Nephron progenitor cell (in vitro differentiated cells): ENCODE measurements around the gene IL2RA.

Experiments
- DNase-seq: peaks from one replicate; pipeline ENCODE4 v3.0.0; 2021
- H3K27ac Mint-ChIP-seq: 2 replicates; pipeline ENCODE4 v1.8.0; 2021; ENCODE audit warnings: mild to moderate bottlenecking, moderate library complexity, mixed read lengths
- H3K27me3 Mint-ChIP-seq: 2 replicates; pipeline ENCODE4 v1.8.0; 2021; ENCODE audit warnings: mild to moderate bottlenecking, low read depth, mixed read lengths; ENCODE audit not compliant: poor library complexity
- H3K36me3 Mint-ChIP-seq: 2 replicates; pipeline ENCODE4 v1.8.0; 2021; ENCODE audit warnings: low read depth, mixed read lengths
- H3K4me1 Mint-ChIP-seq: 2 replicates; pipeline ENCODE4 v1.8.0; 2021; ENCODE audit warnings: mixed read lengths
- H3K4me3 Mint-ChIP-seq: 2 replicates; pipeline ENCODE4 v1.8.0; 2021; ENCODE audit warnings: mild to moderate bottlenecking, moderate library complexity, mixed read lengths
- H3K9me3 Mint-ChIP-seq: 2 replicates; pipeline ENCODE4 v1.8.0; 2021; ENCODE audit warnings: mild to moderate bottlenecking, moderate library complexity, mixed read lengths
- CTCF ChIP-seq: fragments of 200-600 bp; sonication (generic); IDR thresholded peaks from 2 replicates; pipeline ENCODE4 v1.5.0; 2021; ENCODE audit warnings: antibody characterized with exemption

IL2RA gene

GRCh38 chr10:6088721-6089333, 26.7 kb upstream of the IL2RA start, which contains the start of gene RBM17:
Gene RBM17, plus strand, starts transcription at chr10:6089034. Its CDS starts 8,032 bp downstream, at chr10:6097066.
- Mint-ChIP-seq H3K27ac (peak within 1 kb of the TSS; percentile 72), H3K27me3 (no peaks in the 10 kb centered on the region), H3K4me1 (peaks cover 45% of the 10 kb centered on the region), H3K9me3 (peaks cover 5% of the 10 kb centered on the region), H3K36me3 (peaks cover 13% of the 10 kb centered on the region), H3K4me3 (peak within 1 kb of the TSS; percentile 91)
- peak; percentile 96 for DNase-seq
- TF ChIP-seq CTCF: peak; percentile 100

GRCh38 chr10:6086375-6087233, 24.4 kb upstream of the IL2RA start:
- no peaks in the 10 kb centered on the region for H3K36me3 Mint-ChIP-seq

DNA sequence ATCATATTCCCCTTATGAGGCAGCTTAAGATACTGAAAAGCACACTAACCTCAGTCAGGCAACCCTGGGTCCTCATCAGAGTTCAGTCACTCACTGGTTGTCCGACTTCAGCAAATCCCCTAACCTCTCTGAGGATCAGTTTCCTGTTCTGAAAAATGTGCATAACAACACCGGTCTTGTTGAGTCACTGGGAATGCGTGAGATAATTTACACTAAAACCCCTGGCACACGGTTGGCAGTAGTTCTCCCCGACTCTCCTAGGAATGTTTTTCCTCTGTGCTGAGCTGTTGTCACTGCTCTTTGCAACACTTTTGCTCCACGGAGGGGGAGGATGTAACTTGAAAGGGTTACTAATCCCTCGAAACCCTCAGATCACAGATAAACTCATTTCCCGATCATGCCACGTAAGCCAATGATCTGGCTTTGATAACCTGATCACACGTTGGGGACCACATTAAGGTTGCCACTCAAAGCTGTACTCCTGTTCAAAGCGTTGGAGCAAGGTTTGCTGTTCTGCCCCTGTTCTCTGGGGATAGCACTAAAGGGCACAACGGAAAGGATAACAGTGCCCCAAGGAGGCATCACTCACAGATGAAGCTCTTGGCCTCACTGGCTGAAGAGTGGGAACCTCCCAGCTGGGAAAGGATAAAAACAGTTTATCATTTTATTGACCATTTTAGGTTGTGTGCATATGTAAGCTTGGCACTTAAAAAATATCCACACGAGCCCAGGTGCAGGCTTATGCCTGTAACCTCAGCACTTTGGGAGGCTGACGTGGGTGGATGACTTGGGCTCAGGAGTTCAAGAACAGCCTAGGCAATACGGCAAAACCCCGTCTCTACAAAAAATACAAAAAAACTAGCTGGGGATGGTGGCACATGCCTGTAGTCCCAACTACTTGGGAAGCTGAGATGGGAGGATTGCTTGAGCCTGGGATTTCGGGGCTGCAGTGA, 21.6 kb upstream of the IL2RA start:
- Mint-ChIP-seq H3K9me3 (peaks cover 19% of the 10 kb centered on the region), H3K27ac (no peak overlapping the region), H3K36me3 (no peaks in the 10 kb centered on the region), H3K4me3 (no peak overlapping the region), H3K4me1 (peaks cover 24% of the 10 kb centered on the region), H3K27me3 (peaks cover 21% of the 10 kb centered on the region)
- no peak for TF ChIP-seq CTCF
- DNase-seq: no peak

More at GRCh38 chr10:6086375-6087233, 24.4 kb upstream of the IL2RA start:
- H3K9me3 Mint-ChIP-seq: peaks cover 16% of the 10 kb centered on the region
- peak; percentile 80 for DNase-seq
- peaks cover 44% of the 10 kb centered on the region for H3K4me1 Mint-ChIP-seq
- TF ChIP-seq CTCF: peak; percentile 64
- no peak overlapping the region for H3K4me3 Mint-ChIP-seq
- H3K27ac Mint-ChIP-seq: no peak overlapping the region
- peaks cover 9% of the 10 kb centered on the region for H3K27me3 Mint-ChIP-seq

DNA sequence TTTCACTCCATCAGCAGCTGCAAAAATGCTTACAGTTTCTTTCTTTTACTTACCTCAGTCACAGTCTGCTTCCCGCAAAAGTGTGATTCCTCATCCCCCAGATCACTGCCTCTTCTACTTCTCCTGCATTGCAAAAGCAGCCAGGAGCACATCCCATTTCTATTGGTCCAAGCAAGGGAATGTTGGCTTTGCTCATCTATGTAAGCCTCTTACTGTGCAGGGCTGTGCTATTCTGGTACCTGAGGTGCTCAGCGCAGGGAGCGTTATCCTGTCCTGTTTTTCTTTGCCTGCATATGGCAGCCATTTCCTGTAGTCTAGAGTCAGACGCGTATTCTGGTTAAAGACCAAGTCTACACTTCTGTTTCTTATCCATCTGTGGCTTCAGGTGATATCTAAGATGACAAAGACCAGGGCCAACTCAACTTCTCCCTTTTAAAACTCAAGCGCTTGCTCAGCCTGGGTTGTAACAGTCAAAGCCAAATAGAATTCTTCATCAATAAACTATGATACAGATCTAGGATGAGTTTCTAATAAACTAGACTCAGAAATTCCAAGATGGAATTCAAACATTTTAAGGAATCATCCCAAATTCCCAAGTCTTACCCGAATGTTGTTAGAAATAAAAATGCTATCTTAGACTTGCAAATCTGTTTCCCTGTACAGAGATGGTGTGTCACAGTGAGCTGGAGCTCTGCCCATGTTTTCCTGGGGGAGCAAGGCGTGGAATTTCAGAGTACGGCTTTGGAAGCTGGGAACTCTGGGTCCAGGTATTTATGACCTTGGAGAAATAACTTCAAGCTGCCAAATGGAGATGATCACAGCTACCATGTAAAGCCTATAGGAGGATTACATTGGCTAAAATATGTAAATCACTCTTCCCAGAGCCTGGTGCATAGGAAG, 20.6 kb upstream of the IL2RA start:
- H3K36me3 Mint-ChIP-seq: no peaks in the 10 kb centered on the region

More for the DNA sequence above, 20.6 kb upstream of the IL2RA start:
- no peak for TF ChIP-seq CTCF
- H3K4me3 Mint-ChIP-seq: no peak overlapping the region
- H3K4me1 Mint-ChIP-seq: peaks cover 19% of the 10 kb centered on the region
- H3K9me3 Mint-ChIP-seq: peaks cover 14% of the 10 kb centered on the region
- peak overlapping the region; percentile 55 for H3K27ac Mint-ChIP-seq
- H3K27me3 Mint-ChIP-seq: peaks cover 22% of the 10 kb centered on the region
- no peak for DNase-seq
